ENCODE measurements around the gene WASHC4.

- no peak for TF ChIP-seq CTCF (IDR thresholded peaks at IDR 0.05; ENCODE audit: low read length)
- TF ChIP-seq EZH2 (optimal IDR thresholded peaks at IDR 0.05; ENCODE audit: low read depth, low read length) = no peak
Observed at GRCh38 chr12:105107171-105107493, 399 bp upstream of the WASHC4 start.
